ENCODE measurements around the gene FCHO2.

FCHO2 gene, protein sequence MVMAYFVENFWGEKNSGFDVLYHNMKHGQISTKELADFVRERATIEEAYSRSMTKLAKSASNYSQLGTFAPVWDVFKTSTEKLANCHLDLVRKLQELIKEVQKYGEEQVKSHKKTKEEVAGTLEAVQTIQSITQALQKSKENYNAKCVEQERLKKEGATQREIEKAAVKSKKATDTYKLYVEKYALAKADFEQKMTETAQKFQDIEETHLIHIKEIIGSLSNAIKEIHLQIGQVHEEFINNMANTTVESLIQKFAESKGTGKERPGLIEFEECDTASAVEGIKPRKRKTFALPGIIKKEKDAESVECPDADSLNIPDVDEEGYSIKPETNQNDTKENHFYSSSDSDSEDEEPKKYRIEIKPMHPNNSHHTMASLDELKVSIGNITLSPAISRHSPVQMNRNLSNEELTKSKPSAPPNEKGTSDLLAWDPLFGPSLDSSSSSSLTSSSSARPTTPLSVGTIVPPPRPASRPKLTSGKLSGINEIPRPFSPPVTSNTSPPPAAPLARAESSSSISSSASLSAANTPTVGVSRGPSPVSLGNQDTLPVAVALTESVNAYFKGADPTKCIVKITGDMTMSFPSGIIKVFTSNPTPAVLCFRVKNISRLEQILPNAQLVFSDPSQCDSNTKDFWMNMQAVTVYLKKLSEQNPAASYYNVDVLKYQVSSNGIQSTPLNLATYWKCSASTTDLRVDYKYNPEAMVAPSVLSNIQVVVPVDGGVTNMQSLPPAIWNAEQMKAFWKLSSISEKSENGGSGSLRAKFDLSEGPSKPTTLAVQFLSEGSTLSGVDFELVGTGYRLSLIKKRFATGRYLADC

DNA sequence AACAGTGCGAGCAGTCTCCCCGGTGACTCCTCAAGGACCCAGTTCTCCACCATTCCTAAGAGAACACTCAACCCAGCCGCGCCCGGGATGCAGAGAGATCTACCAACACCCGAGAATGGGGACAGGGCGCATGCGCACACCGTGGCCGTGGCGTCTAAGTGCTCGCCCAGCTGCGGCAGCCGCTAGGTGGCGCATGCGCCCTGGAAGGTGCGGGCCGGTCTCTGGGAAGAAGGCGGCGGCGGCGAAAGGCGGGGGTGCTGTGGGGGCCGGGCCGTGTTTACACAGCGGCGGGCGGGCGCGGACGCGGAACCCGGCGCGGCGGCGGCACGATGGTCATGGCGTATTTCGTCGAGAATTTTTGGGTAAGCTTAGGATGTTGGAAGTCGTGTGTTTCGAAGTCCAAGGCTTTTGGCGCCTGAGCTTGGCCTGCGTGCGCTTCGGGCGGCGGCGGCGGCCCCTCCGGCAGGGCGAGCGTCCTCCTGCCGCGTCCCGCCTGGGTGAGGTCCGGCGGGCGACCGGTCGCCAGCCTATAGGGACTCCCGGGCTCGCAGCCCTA is at the start of gene FCHO2:
Gene FCHO2 (plus strand): TSS at position 274 of the 556 bp plus-strand sequence. CDS start 56 bp downstream, at position 330.
- TF ChIP-seq GATA3 (IDR thresholded peaks at IDR 0.05; ENCODE audit: low read depth, low read length): no peak
- TF ChIP-seq GATA2 (IDR thresholded peaks at IDR 0.05; ENCODE audit: low read depth, low read length): no peak

DNA sequence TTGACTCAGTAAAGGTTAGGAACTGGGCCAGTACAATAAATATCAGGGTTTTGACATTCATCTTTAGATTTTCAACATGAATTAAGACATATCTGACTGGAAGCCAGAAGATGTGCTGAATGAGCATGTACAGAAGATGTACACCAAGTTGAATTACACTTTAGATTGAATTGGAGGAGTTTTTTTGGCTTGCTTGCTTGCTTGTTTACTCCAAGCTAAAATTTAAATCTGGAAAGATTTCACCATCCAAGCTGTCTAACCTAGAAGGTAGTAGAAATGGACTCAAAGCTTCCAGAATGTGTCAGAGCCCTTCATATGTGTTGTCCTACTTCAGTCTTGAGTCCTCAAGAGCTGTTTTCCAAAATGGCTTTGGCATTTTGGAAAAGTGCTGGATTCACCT is 49.0 kb upstream of the FCHO2 start:
- TF ChIP-seq GATA2 (IDR thresholded peaks at IDR 0.05; ENCODE audit: low read depth, low read length) (no peak), GATA3 (IDR thresholded peaks at IDR 0.05; ENCODE audit: low read depth, low read length) (no peak)

DNA sequence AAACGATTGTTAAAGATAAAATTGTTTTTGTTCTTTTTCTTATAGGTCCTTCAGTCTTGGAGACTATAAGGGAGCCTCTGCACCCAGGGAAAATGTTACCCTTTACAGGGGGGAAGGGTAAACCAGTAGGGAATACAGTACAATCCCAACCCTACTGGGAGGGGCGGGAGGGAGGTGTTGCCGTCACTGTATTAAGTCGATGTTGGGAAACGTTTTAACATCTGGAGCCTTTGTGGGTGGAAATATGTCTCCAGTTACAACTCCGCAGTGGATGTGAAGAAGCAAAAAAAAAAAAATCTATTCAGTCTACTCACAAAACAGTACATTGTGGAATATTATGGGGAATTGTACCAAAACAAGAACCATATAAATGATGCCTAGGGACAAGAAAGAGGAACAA is 47.2 kb upstream of the FCHO2 start:
- no peak for TF ChIP-seq GATA2 (IDR thresholded peaks at IDR 0.05; ENCODE audit: low read depth, low read length)
- no peak for TF ChIP-seq GATA3 (IDR thresholded peaks at IDR 0.05; ENCODE audit: low read depth, low read length)

DNA sequence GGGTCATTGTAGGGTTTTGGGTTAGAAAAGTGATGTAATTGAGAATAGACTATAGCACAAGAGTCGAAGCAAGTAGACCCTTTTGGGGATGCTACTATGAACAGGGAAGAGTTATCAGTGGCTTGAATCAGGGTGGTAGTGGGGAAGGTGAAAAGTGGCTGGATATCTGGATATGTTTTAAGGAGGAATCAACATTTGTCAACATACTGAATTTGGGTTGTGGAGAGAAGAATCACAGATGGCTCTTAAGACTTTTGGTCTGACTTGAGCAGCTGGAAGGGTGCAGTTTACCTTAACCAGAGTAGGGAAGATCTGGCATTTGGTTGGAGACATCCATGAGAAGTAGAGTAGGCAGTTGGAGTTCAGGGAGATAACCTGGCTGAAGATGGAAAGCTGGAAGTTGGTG is 38.5 kb upstream of the FCHO2 start:
- no peak for TF ChIP-seq GATA2 (IDR thresholded peaks at IDR 0.05; ENCODE audit: low read depth, low read length)
- TF ChIP-seq GATA3 (IDR thresholded peaks at IDR 0.05; ENCODE audit: low read depth, low read length): no peak

DNA sequence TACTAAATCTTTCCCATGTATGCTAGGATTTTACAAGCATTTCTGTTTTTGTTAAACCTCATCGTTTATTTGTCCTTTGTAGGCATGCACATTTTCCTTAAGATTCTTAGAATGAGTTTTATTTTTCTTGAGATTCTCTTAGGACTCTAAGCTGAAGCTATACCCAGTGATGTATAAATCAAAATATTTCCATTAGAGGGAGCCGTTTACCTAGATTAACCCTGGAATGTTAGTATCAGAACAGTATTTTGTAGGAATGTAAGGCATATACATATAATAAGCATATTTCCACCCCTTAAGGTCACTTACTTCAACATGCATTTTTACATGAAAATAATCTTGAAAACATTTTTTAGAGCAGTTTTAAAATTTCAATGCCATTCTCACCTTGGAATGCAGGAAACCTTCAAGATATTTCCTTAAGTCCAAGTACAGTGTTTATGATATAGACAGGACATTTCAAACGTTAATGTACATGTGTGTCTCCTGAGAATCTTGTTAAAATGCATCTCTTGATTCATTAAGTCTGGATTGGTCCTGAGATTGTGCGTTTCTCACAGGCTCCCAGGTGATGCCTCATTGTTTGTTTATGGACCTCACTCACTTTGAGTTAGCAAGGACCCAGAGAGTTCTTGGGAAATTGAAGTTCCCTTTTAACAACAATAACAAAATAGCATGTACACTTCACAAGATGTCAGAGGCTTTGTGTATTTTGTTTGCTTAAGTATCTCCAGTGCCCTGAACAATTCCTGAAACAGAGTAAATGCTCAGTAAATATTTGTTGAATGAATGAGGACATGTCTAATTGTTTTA is 34.9 kb upstream of the FCHO2 start:
- TF ChIP-seq GATA3 (IDR thresholded peaks at IDR 0.05; ENCODE audit: low read depth, low read length) (no peak), GATA2 (IDR thresholded peaks at IDR 0.05; ENCODE audit: low read depth, low read length) (no peak)

DNA sequence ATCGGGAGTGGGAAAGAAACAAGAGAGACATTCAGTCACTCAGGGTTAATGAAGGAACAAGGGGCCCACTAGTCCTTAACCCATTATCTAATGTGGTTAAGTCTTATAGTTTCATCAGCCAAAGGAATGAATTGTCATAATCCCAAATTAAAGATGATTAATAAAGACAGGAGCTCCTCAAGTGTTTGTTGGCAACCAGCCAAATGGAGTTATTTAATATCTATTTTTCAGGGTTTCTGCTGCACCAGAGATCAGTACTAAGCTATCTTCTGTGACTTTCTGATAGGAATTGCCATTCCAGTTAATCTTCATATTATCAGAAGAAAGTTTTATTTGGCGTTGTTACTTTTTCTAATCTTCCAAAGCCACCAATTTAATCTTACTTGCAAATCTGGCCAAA is 34.0 kb upstream of the FCHO2 start:
- TF ChIP-seq GATA2 (IDR thresholded peaks at IDR 0.05; ENCODE audit: low read depth, low read length): no peak
- TF ChIP-seq GATA3 (IDR thresholded peaks at IDR 0.05; ENCODE audit: low read depth, low read length): no peak

DNA sequence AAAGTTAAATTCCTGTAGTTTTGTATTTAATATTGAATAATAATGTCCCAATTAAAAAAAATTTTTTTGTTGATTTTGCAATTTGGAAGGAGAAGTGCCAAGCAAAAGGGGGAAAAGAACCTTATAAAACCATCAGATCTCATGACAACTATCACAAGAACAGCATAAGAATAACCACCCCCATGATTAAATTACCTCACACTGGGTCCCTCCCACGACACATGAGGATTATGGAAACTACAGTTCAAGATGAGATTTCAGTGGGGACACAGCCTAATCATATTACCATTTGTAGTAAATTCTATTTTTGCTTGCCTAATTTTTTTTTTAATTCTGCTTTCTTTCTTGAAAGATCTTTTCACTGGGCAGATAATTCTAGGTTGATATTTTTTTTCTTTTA is 33.4 kb upstream of the FCHO2 start:
- TF ChIP-seq GATA3 (IDR thresholded peaks at IDR 0.05; ENCODE audit: low read depth, low read length): no peak
- TF ChIP-seq GATA2 (IDR thresholded peaks at IDR 0.05; ENCODE audit: low read depth, low read length): no peak

DNA sequence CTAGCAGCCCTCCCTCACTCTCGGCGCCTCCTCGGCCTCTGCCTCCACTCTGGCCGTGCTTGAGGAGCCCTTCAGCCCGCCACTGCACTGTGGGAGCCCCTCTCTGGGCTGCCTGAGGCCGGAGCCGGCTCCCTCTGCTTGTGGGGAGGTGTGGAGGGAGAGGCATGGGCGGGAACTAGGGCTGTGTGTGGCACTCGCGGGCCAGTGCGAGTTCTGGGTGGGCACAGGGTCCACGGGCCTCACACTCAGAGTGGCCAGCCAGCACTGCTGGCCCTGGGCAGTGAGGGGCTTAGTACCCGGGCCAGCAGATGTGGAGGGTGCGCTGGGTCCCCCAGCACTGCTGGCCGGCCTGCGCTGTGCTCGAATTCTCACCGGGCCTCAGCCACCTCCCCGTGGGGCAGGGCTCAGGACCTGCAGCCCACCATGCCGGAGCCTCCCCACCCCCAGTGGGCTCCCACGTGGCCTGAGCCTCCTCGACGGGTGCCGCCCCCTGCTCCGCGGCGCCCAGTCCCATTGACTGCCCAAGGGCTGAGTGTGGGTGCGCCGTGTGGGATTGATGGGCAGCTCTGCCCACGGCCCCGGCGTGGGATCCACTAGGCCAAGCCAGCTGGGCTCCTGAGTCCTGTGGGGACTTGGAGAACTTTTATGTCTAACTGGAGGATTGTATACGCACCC is 30.4 kb upstream of the FCHO2 start:
- TF ChIP-seq GATA2 (IDR thresholded peaks at IDR 0.05; ENCODE audit: low read depth, low read length) (no peak), GATA3 (IDR thresholded peaks at IDR 0.05; ENCODE audit: low read depth, low read length) (no peak)

DNA sequence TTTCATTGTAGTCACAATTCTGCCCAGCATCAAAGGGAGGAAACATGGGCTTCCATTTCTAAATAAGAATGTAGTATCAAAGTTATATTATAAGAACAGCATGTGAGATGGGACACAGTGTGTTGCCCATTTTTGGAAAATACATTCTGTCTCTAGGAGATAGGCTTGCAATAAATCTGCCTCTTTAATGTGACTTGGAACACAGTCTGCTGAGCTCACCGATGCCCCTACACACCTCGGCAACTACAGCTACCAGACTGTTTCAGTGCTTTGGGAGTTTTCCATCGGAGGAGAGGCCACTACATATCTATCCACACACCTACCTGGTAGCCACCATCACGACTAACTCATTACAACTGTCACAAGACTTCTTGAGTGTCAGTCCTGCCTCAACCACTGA is 18.9 kb upstream of the FCHO2 start:
- TF ChIP-seq GATA2 (IDR thresholded peaks at IDR 0.05; ENCODE audit: low read depth, low read length) (no peak), GATA3 (IDR thresholded peaks at IDR 0.05; ENCODE audit: low read depth, low read length) (no peak)

DNA sequence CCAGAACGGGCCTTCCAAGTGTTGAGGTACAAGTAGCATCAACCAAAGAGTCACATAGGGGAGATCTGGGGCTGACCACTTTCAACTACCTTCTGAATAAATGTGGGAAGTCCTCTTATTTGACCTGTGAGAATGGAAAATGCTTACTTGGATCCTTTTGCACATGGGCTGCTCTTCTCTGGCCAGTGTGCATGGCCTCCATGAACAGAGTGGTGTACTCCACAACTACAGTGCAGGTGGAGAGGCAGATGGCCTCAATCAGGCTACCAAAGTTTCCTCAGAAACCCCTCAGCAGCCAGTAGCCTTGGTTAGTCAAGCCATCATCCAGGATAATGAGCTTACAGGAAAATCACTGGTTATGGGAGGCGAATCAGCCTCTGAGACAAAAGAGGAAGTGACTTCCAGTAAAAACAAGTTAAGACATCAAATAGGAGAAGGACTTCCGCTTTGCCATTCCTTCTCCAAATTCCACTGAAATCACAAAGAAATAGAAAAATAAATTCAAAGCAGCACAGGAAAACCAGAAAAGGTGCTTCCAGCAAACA is 18.3 kb upstream of the FCHO2 start:
- TF ChIP-seq GATA3 (IDR thresholded peaks at IDR 0.05; ENCODE audit: low read depth, low read length) (no peak), GATA2 (IDR thresholded peaks at IDR 0.05; ENCODE audit: low read depth, low read length) (no peak)

DNA sequence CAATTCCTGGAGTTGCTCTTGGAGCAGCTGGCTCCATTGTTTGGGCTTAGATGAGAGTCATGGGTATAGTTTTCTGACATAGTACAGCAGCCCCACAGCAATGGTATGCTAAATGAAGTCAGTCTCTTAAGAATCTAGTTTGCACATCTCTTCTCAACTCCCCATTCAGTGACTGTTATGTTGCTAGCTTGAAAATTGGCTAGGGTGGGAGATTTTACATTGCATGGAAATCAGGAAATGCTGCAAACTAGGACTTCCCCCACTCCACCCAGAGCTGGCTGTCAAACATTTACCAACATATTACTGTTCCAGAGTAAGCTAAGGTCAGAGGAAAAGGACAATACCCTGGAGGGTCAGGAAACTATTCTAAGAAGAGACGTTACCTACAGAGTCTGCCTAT is 17.6 kb upstream of the FCHO2 start:
- TF ChIP-seq GATA3 (IDR thresholded peaks at IDR 0.05; ENCODE audit: low read depth, low read length): no peak
- TF ChIP-seq GATA2 (IDR thresholded peaks at IDR 0.05; ENCODE audit: low read depth, low read length): no peak

DNA sequence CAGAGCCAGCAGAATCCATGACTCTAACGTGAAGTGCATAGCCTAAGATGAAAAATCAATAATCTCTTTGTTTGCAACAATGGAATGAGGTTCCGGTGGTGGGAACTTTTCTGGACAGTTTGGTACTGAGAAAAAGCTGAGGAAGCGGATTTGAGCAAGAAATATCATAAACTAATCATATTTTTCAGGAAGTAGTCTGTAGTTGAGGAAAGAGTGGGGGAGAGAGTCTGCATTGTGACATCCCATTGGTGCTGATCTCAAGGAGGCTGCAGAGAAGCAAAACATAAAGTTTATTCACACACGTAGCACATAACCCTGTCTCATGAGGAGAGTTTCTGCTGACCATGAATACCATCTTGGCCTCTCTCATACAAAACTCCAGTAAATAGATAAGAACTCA is 15.8 kb upstream of the FCHO2 start:
- no peak for TF ChIP-seq GATA2 (IDR thresholded peaks at IDR 0.05; ENCODE audit: low read depth, low read length)
- no peak for TF ChIP-seq GATA3 (IDR thresholded peaks at IDR 0.05; ENCODE audit: low read depth, low read length)

DNA sequence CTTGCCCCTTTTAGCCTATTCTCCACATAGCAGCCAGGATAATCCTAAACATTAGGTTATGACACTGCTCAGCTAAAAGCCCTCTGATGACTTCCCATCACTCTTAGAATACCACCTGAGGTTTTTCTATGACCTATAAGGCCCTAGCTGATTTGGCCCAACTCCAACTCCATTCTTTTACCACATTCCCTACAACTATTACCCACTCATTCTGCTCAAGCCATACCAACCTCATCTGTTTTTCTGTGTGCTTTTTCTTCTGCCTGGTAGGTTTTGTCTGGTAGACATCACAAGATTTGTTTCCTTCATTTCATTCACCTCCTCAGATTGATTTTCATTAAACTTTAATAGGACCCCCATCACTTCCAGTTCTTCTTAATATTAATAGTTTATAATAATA is 12.5 kb upstream of the FCHO2 start:
- no peak for TF ChIP-seq GATA2 (IDR thresholded peaks at IDR 0.05; ENCODE audit: low read depth, low read length)
- TF ChIP-seq GATA3 (IDR thresholded peaks at IDR 0.05; ENCODE audit: low read depth, low read length): no peak
